Fibroblast of lung (primary cell): ENCODE measurements around the gene IMPDH1. TPM values are rescaled to one million over a fixed set of nuclear protein-coding genes. Genes with fewer than 3 reads are reported as not detected.
A peak's percentile ranks its signal among the peaks of the same experiment; 100 is the strongest.

ENCODE experiments used
- DNase-seq, 2 donors: peaks; one replicate each; pipeline versions ENCODE4 v3.0.0 to v3.0.0-alpha.2; 2010; ENCODE audit warnings: low read depth in 2 of 2
- H2AFZ ChIP-seq: 2 replicates; pipeline ENCODE4 v1.5.1; 2012; ENCODE audit warnings: low read length, control low read depth, inconsistent platforms
- H3K27ac ChIP-seq: 2 replicates; pipeline ENCODE4 v1.5.1; 2011; ENCODE audit warnings: low read length, control low read depth; ENCODE audit not compliant: insufficient read depth
- H3K27me3 ChIP-seq: 2 replicates; pipeline ENCODE4 v1.5.1; 2011; ENCODE audit warnings: mild to moderate bottlenecking, low read length; ENCODE audit not compliant: control insufficient read depth, insufficient read depth
- H3K36me3 ChIP-seq: 2 replicates; pipeline ENCODE4 v1.5.1; 2011; ENCODE audit warnings: low read length; ENCODE audit not compliant: control insufficient read depth, insufficient read depth
- H3K4me1 ChIP-seq: 2 replicates; pipeline ENCODE4 v1.5.1; 2011; ENCODE audit warnings: low read length; ENCODE audit not compliant: control insufficient read depth, insufficient read depth; ENCODE audit errors: extremely low read depth
- H3K4me2 ChIP-seq: 2 replicates; pipeline ENCODE4 v1.5.1; 2011; ENCODE audit warnings: low read length, control low read depth; ENCODE audit not compliant: insufficient read depth; ENCODE audit errors: extremely low read depth
- H3K4me3 ChIP-seq, 4 experiments: fragments of 200-600 bp in 1 of 4; sonication (generic) in 1 of 4; replicated peaks in 1 of 4; 2 replicates each; pipeline ENCODE4 v1.5.1; 2011 to 2016; ENCODE audit warnings: low read length in 4 of 4, low read depth in 3 of 4, mild to moderate bottlenecking in 3 of 4, control low read depth in 2 of 4, inconsistent platforms in 1 of 4, mixed read lengths in 1 of 4; ENCODE audit not compliant: insufficient read depth in 1 of 4; ENCODE audit errors: control extremely low read depth in 1 of 4
- H3K79me2 ChIP-seq: 2 replicates; pipeline ENCODE4 v1.5.1; 2012; ENCODE audit warnings: mild to moderate bottlenecking, low read length, inconsistent platforms; ENCODE audit not compliant: control insufficient read depth, insufficient read depth
- H3K9ac ChIP-seq: 2 replicates; pipeline ENCODE4 v1.5.1; 2011; ENCODE audit warnings: mild to moderate bottlenecking, low read length, control low read depth; ENCODE audit not compliant: insufficient read depth
- H3K9me3 ChIP-seq: 2 replicates; pipeline ENCODE4 v1.5.1; 2012; ENCODE audit warnings: low read depth, low read length; ENCODE audit not compliant: control insufficient read depth, insufficient read depth
- H4K20me1 ChIP-seq: 2 replicates; pipeline ENCODE4 v1.5.1; 2011; ENCODE audit warnings: low read length; ENCODE audit not compliant: control insufficient read depth, insufficient read depth; ENCODE audit errors: extremely low read depth
- EZH2 ChIP-seq: IDR thresholded peaks from 2 replicates; pipeline ENCODE4 v1.5.1; 2012; ENCODE audit warnings: low read length, control low read depth, mild to moderate bottlenecking; ENCODE audit errors: missing control alignments
- polyA plus RNA-seq, 2 donors: library from polyadenylated mRNA; depleted of rRNA in 1 of 2; stranded (reverse) in 1 of 2; unstranded in 1 of 2; fragments of >200 nt; gene quantifications; 2 replicates each; pipeline ENCODE4 v1.2.1, GENCODE V29; 2011 to 2012; ENCODE audit warnings: missing spikeins in 1 of 2
- total RNA-seq: library from RNA; depleted of rRNA; stranded (reverse); fragments of >200 nt; gene quantifications from 2 replicates; pipeline ENCODE4 v1.2.1, GENCODE V29; 2014
- TF ChIP-seq, protein P1 (sequence below), 2 donors: IDR thresholded peaks in 1 of 2; conservative IDR thresholded peaks in 1 of 2; 1 replicate in 1 of 2; 2 replicates in 1 of 2; pipeline ENCODE4 v1.5.1; 2011 to 2012; ENCODE audit warnings: low read length in 2 of 2, control low read depth in 1 of 2, inconsistent platforms in 1 of 2, low read depth in 1 of 2, mild to moderate bottlenecking in 1 of 2

IMPDH1 gene
- total and polyA plus RNA-seq, 2 donors (not counting 1 experiment from before 2014, with no cell fraction given): 30.2 to 56.5 TPM

DNA sequence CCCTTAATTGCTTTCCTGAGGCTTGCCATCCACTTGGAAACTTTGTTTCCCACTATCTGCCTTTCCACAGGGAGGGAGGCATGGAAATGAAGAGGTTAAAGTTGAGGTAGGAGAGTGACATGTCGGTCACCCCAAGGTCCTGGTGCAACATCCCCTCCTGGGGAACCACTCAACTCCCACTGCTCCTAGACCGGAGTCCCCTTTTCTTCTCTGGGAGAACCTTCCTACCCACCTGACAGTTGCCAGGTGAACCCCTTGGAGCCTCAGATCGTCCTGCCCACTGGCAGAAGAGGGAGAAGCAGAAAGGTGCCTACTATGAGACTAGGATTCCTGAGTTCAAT lies 21.7 kb downstream of the IMPDH1 start:
- Histone ChIP-seq H3K9me3 (no peaks in the 10 kb centered on the region), H3K4me1 (no peaks in the 10 kb centered on the region), H3K79me2 (no peaks in the 10 kb centered on the region), H4K20me1 (no peaks in the 10 kb centered on the region), H3K36me3 (peaks cover 4% of the 10 kb centered on the region), H3K9ac (no peak overlapping the region), H3K4me3 (no peak overlapping the region), H3K27ac (no peak overlapping the region), H3K27me3 (peaks cover 9% of the 10 kb centered on the region), H2AFZ (no peak overlapping the region), H3K4me2 (no peak overlapping the region)
- DNase-seq: no peak
- TF ChIP-seq EZH2: no peak
- TF ChIP-seq, protein P1, sequence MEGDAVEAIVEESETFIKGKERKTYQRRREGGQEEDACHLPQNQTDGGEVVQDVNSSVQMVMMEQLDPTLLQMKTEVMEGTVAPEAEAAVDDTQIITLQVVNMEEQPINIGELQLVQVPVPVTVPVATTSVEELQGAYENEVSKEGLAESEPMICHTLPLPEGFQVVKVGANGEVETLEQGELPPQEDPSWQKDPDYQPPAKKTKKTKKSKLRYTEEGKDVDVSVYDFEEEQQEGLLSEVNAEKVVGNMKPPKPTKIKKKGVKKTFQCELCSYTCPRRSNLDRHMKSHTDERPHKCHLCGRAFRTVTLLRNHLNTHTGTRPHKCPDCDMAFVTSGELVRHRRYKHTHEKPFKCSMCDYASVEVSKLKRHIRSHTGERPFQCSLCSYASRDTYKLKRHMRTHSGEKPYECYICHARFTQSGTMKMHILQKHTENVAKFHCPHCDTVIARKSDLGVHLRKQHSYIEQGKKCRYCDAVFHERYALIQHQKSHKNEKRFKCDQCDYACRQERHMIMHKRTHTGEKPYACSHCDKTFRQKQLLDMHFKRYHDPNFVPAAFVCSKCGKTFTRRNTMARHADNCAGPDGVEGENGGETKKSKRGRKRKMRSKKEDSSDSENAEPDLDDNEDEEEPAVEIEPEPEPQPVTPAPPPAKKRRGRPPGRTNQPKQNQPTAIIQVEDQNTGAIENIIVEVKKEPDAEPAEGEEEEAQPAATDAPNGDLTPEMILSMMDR (conservative IDR thresholded peaks at IDR 0.05 in 1 of 2, IDR thresholded peaks at IDR 0.05 in 1 of 2; ENCODE audit: low read depth in 1 of 2, low read length in 2 of 2): no peak

DNA sequence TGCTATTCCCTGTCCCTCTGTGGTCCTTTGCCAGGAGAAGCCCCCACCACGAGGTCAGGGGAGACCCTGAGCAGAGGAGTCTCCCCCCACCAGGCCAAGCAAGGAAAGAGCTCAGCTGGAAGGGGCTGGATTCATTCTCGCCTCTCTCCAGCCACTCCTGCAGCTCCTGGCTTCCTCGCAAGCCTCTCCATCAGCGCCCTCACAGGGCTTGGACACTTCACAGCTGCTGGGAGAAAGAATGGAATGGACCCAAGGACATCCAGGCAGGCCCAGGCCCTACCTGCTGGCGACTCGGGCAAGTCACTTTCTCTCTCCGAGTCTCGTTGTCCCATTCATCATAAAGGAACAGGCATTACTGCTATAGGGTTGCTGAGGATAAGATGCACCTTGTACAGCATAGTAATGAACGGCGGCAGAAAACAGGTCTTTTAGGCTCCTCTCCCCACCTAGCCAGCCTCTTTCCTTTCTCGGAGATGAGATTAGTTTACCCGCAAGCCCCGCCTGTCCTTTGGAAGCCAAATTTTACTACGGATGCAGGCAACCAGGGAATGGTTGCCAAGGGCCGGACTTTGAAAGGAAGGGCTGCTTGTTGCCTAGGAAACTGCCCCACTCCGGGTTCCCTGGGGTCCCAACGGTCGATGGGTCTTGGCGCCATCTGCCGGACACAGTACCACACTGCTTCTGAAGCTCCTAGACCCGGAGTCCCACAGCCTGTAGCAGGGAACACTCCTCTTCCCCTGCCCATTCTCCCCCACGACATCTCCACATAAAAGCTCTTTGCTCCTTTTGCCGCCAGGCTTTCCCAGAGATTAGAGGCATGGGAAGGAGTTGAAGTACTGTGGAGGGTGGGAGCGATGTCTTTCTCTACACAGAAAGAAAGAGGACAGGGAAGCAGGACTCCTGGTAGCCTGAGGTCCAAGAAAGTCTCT lies 22.3 kb downstream of the IMPDH1 start:
- Histone ChIP-seq H2AFZ (no peak overlapping the region), H3K4me1 (no peaks in the 10 kb centered on the region), H3K9ac (no peak overlapping the region), H3K4me2 (no peak overlapping the region), H3K4me3 (no peak overlapping the region), H3K36me3 (peaks cover 4% of the 10 kb centered on the region), H3K79me2 (no peaks in the 10 kb centered on the region), H3K27ac (no peak overlapping the region), H3K27me3 (peaks cover 12% of the 10 kb centered on the region), H4K20me1 (no peaks in the 10 kb centered on the region), H3K9me3 (no peaks in the 10 kb centered on the region)
- peak; percentile 52 to 77 for DNase-seq
- TF ChIP-seq EZH2: no peak
- TF ChIP-seq, protein P1 (conservative IDR thresholded peaks at IDR 0.05 in 1 of 2, IDR thresholded peaks at IDR 0.05 in 1 of 2; ENCODE audit: low read depth in 1 of 2, low read length in 2 of 2): peak; percentile 77 to 88

GRCh38 chr7:128385988-128386925 lies 23.5 kb downstream of the IMPDH1 start:
- no peak for TF ChIP-seq EZH2
- TF ChIP-seq, protein P1 (conservative IDR thresholded peaks at IDR 0.05 in 1 of 2, IDR thresholded peaks at IDR 0.05 in 1 of 2; ENCODE audit: low read depth in 1 of 2, low read length in 2 of 2): no peak
- Histone ChIP-seq H3K27me3 (peaks cover 12% of the 10 kb centered on the region), H4K20me1 (no peaks in the 10 kb centered on the region), H2AFZ (no peak overlapping the region), H3K27ac (no peak overlapping the region), H3K4me3 (no peak overlapping the region), H3K79me2 (no peaks in the 10 kb centered on the region), H3K4me1 (no peaks in the 10 kb centered on the region), H3K4me2 (no peak overlapping the region), H3K36me3 (no peaks in the 10 kb centered on the region), H3K9me3 (no peaks in the 10 kb centered on the region), H3K9ac (no peak overlapping the region)
- DNase-seq: no peak
